SK-MEL-5 (cell line): Measurements from ENCODE around the gene AMPD1. TPM values are rescaled to one million over a fixed set of nuclear protein-coding genes. Genes with fewer than 3 reads are reported as not detected.
A peak's percentile ranks its signal among the peaks of the same experiment; 100 is the strongest.

Source experiments
- DNase-seq: peaks from one replicate; pipeline ENCODE4 v3.0.0-alpha.2; 2016; ENCODE audit warnings: low read depth, low spot score
- in situ Hi-C: cut with HindIII; loops from 2 replicates; pipeline ENCODE4 v1.10.0; 2016; ENCODE audit warnings: low sequenced_read_pairs, high pct_unique_total_duplicates, low pct_unique_long_range_greater_than_20kb
- total RNA-seq: library from RNA; depleted of rRNA; stranded (reverse); fragments of >200 nt; shearing (Covaris generic); gene quantifications from 2 replicates; pipeline ENCODE4 v1.2.3, GENCODE V29; 2014

The AMPD1 gene
- total RNA-seq, 1 experiment from 2014 or later: not detected

DNA sequence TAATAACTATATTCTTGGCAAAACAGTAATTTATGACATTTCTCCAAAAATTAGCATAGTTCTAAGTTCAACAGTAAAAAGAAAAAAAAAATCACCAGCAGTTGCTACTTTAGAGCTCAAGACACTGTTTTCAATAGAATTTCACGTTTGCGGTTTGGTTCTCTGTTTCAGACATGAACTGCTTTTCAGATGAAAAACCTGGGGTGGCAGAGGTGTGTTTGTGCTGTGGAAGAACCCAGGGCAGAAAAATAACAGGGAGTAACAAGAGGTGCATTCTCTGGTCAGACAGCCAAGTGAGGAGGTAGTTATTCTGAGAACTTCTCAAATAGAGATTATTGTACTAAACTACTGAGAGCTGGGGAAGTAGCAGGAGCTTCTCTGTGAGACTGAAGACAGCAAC, 12.3 kb upstream of the AMPD1 start:
- in situ Hi-C loops: no loop called here
- no peak for DNase-seq

DNA sequence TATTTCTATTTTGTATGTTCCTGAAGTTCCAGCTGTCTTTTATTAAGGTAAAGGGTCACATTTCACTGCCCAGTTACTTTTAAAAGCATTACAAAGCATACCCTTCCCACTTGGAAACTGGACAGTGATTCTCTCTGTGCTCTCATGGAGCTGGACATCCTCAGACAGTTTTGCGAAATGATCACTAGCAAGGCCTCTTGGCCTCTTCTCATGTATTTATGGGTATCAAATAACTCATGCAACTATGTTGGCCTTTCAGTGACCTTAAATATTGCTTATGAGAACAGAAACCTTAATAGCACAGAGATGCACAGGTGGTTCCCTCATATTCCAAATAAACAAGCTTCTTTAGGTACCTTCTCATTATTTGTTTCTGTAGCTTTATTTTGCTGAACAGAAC, 7.9 kb upstream of the AMPD1 start:
- DNase-seq: no peak
- in situ Hi-C loops: no loop called here

DNA sequence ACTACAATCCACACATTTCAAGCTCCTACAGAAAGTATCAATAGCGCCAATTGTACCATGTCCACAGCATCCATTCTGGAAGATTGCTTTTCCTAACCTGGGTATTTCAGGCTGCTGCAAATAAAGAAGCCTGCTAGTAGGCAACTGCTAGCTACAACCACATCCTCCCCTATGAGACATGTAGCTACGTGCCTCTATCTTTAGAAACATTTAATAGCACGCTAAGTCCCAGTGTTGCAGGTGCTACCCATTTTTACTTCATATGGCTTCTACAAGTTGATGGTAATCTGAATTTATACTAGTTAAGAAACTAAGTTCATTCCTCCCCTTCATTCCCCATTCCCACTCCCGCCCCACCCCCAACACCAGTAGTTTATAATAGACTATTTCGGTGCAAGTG, 7.4 kb upstream of the AMPD1 start:
- no peak for DNase-seq
- in situ Hi-C loops: no loop called here

DNA sequence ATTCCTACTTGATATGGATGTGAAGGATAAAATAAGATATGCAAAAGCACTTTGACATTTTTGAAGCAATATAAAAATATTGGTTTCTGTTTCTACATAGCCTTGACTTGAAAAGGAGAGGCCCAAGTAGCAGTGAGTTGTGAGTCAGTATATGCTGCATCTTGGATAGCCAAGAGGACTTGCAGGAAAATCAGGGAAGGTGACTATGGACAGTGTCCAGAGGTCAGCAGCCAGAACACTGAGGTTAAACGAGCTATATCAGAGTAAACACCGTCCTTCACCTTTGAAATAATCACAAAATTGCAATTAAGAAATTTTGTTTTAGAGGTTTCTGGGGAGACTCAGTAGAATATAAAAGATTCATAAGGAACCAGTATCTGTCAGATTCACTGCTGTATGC, 6.6 kb upstream of the AMPD1 start:
- in situ Hi-C loops: no loop called here
- DNase-seq: no peak

DNA sequence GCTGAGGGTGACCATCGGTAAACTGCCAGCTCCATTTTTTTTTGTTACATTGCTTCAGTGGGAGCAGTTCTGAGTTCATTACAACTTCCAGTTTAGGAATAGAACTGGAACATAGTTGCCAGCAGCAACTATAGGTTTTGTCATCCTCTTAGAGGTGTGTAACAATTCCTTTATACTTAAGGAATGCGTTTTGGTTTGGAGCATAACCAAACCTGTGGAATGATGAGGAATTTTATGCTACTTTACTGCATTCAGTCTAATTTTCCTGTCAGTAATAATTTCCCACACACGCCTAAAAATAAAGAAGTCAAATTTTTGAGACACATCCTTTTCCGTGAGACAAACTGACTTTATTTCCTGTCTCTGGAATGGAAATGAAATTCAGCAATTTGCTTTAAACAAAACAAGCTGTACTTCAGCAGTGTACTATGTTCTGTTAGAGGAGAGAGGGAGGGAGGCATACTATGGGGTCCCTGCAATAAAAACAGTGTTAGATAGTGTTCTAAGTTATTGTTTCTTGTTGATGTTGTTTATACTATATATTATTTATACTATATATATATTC, 4.8 kb upstream of the AMPD1 start:
- in situ Hi-C loops: no loop called here
- no peak for DNase-seq

DNA sequence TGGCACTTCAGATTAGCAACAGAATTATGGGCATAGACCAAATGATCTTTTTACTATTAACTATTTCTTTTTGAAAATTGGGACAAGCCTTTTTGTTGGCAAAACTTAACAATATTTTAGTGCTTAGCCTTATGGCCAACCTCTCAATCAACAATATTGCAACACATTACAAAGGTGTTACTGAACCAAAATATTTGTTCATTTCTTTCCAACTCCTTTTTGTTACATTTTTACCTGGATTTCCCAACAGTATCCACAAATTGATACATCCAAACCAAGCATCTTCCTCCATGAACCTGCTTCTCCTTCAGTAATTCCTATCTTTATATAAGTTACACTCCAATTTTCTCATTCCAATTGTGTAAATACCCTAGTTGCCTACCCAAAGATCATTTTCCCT, 1.5 kb upstream of the AMPD1 start:
- DNase-seq: no peak
- in situ Hi-C loops: no loop called here

DNA sequence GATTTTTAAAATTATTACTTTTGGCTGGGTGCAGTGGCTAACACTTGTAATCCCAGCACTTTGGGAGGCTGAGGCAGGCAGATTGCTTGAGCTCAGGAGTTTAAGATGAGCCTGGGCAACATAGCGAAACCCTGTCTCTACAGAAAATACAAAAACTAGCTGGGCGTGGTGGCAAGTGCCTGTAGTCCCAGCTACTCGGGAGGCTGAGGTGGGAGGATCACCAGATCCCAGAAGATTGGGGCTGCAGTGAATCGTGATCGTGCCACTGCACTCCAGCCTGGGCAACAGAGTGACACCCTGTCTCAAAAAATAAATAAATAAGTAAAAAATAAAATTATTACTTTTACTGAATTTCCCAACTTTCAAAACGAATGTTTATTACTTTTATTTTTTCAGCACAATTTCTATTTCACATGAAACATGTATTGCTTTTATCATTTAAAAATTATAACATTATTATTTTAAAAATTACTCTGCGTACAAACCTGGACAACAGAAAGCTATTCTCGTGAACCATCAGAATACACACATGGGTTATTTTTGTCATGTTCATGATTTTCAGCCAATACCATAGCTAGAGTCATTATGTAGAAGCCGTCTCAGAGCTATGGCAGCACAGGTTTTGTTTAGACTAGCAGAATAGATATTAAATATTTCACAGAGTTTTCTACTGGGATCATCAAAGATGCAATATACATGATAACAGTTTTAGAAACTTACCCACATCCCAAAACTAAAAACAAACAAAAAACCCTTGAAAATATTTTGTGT, 621 bp downstream of the AMPD1 start:
- no peak for DNase-seq
- in situ Hi-C loops: no loop called here

DNA sequence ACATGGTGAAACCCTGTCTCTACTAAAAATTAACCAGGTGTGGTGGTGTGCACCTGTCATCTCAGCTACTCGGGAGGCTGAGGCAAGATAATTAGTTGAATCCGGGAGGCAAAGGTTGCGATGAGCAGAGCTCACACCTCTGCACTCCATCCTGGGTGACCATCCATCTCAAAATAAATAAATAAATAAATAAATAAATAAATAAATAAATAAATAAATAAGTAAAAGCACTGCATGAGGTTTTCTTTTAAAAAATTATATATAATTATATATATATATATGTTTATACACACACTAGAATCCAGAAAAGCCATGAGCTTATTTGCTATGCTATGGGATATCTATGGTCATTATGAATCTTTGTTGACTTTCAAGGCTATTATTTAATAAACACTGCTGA, 2.4 kb downstream of the AMPD1 start:
- in situ Hi-C loops: no loop called here
- no peak for DNase-seq

DNA sequence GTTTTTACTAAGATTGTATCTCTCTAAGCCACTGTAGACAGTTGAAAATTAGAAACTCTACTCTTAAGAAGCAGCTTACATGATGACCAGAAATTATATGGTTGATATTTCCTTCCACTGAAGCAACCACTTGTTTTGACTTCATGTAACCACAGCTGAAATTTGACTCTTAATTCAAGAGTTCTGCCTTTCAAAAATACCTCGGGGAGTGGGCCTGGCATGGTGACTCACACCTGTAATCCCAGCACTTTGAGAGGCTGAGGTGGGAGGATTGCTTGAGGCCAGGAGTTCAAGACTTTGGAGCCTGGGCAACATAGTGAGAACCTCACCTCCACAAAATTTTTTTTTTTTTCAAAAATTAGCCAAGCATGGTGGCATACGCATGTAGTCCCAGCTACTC, 4.3 kb downstream of the AMPD1 start:
- DNase-seq: no peak
- in situ Hi-C loops: no loop called here

DNA sequence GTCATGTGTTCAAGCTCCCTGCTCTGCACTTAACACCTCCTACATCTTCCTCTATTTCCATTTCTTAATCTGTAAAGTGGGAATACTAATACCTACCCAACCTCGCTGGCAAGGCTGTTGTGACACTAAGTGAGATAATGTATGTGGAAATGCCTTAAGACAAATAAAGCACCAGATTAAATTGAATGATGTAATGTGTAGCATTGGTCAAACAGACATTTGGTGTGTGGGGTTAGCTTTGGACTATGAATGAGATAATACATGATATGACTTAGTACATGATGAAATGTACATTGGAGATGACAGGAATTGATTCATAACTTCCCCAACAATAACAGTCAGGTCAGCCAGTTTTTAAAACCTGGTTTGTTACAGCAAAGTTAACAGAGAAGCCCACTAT, 5.2 kb downstream of the AMPD1 start:
- DNase-seq: no peak
- in situ Hi-C loops: no loop called here

DNA sequence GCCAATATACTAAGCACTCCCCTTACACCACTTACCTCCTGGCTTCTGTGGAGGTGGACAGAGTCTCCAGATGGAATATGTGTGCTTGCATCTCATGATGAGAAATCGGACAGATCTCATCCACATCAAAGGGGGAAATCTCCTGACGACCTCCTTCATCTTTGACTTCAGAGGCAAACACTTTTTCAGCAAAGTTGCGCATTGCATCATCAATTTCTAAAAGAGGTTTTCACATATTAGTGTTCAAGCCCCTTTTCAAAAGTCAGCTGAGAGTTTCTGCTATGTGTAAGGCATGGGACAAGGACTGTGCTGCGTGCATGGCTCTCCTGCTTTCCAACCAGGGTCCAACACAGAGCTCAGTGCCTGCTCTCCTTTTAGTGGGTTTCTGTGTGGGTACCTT, 6.8 kb downstream of the AMPD1 start:
- DNase-seq: no peak
- in situ Hi-C loops: no loop called here

DNA sequence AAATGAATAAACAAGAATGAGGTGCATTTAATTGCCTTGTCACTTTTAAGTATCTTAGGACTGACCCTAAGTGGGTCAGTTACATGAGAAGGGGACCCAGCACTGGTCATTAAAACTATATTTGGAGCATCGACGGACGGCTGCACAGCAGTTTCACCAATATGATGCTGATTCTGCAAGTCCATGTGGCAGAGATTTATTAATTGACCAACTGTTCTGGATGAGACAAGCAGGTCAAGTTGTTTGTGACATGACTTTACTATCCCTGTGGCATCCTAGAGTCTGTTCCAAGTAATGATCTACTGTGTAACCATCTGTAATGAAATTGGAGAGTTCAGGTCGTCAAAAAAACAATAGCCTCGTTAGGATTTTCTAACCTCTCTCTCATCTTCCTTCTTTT, 9.5 kb downstream of the AMPD1 start:
- DNase-seq: no peak
- in situ Hi-C loops: no loop called here

DNA sequence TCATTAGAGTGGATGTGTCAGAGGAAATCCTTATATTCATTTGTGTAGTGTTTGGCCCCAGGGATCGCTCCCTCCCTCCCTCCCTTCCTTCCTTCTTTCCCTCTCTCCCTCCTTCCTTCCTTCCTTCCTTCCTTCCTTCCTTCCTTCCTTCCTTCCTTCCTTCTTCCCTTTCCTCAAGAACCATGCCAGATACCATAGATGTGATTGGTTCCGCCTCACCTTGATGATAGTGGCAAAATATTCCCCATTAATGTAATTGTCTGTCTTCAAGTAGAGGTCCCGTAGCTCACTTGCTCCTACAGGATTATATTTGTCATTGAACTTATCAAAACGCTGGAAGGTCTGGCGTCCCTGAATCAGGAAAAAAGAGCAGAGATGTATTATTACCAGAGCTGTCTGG, 17.7 kb downstream of the AMPD1 start:
- in situ Hi-C loops: no loop called here
- no peak for DNase-seq

DNA sequence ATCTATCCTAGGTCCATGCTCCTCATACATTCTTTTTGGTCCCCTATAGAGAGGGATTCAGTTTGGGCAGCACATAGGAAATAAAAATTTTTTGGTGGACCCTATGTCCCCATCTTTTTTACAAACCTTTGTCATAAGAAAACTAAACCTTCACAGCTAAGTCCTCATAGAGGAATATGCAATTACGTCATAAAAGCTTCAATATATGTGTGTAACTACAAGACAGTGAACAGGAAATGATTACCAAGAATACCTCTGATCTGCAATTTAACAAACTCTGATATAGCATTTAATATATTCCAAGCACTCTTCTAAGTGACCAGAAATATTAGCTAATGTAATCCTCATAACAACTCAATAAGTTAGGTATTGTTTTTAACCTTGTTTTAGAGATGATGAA, 19.2 kb downstream of the AMPD1 start:
- in situ Hi-C loops: no loop called here
- no peak for DNase-seq

DNA sequence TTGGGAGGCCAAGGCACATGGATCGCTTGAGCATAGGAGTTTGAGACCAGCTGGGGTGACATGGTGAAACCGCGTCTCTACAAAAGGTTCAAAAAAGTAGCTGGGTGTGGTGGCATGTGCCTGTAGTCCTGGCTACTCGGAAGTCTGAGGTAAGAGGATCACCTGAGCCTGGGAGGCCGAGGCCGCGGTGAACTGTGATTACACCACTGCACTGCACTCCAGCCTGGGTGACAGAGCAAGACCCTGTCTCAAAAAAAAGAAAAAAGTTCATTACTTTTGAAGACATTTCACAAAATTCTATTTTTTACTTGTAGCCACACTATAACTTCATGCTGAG, 23.4 kb downstream of the AMPD1 start:
- in situ Hi-C loops: no loop called here

DNA sequence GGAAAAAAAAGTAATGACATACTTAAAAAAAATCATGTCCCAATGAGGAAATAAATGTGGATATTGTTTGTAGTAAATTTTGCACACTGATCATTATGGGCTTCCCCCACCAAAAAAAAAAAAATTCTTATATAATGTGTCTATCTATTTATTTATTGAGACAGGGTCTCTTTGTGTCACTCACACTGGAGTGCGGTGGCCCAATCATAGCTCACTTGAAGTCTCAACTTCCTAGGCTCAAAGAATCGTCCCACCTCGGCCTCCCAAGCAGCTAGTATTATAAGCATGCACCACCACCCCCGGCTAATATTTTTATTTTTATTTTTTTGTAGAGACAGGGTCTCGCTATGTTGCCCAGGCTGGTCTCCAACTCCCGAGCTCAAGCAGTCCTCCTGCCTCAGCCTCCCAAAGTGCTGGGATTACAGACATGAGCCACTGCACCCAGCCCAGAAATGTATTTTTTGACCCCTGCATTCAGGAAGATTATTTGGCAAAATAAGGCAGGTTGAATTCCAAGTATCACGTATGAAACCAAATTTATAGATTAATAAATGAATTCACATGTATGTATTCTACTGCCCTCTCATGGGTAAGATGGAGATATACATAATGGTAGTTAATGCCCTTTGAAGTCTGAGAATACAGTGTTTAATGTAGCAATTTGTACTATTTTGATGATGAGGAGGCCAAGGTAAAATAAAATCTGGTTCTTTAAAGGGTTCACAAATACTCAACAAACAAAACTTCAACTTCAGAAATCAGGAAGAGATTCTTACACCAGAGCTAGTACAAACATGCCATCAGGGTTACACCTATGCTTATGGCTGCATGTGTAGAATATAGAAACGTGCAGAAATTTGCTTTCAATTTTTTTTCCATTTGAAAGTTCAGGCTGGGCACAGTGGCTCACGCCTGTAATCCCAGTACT, 24.1 kb downstream of the AMPD1 start:
- in situ Hi-C loops: no loop called here
- DNase-seq: peak; percentile 26

More for the DNA sequence above, 23.4 kb downstream of the AMPD1 start:
- DNase-seq: no peak

DNA sequence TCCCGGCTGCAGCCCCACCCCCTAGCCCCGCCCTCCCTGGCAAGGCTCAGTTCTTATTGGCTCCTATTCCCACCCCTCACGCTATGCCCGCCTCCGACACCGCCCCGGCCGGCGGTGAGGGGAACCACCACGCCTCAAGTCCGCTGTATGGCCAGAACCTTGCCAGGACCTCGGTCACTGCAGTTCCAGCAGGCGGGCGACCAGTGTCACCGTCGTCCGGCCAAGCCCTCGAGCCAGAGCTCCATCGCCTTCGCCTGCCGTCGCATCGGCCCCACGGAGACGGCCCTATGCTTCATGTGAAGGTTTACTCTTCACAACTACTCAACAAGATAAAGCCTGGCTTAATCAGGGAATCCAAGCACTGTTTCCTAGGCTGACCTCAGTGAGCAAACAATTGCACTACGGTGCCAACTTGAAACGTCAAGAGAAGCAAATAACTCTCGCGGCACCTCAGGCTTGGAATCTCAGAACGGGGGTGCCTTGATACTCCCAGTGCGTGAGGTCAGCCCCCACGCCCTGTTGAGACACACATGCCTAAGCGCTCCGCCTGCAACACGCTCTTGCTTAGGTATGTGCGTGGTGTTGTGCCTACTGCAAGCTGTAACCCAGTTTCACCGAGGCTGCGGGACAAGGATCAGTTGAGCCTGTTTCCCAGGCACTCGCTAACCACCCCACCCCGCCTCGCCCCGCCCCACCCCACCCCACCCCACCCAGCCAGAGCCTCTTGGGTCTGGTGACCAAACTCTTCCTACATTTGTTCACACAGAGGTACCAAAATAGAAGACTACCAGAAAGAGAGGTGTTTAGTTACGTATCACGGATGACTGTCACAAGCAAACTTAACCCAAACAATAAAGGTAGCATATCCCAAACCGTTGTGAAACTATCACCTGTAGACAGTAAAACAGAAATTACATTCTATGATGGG, 25.0 kb downstream of the AMPD1 start:
- in situ Hi-C loops: no loop called here
- DNase-seq: peak; percentile 82

DNA sequence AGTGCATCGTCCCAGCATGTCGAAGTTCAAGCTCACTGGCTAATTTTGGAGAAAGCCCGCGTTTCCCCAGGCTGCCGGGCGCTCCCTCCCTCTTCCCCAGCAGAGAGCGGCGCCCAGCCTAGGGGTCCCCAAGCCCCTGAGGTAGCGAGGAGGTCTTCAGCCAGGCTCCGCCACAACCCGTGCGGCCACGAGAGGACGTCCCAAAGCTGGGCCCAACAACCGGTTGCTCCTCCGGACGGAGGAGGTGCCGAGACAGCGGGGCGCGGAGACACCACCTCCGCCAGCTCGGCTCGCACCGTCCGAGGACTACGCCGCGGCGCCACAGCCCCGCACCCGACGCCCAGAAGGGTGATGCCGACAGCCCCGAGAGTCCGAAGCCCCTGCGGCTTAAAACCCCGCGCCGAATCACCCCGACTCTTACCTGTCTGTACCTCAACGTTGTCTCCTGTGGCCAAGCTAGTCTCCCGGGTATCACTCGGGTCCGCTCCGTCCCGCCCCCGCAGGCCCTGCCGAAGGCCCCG, 25.7 kb downstream of the AMPD1 start, which contains the start of gene DENND2C:
TSS of gene DENND2C (minus strand) at position 488 of the 521 bp plus-strand sequence. CDS start 44,065 bp downstream, outside the sequence.
- no peak for DNase-seq
- in situ Hi-C loops: no loop called here
